SK-N-SH (cell line): ENCODE measurements around the gene PLCB3. TPM values are rescaled to one million over a fixed set of nuclear protein-coding genes. Genes with fewer than 3 reads are reported as not detected.

Source experiments
- CTCF ChIA-PET: fragments of 300-600, 350-600 bp; formaldehyde crosslinking; extraction: SDS; loops from one replicate; lab custom pipeline; 2021; lab: Yijun Ruan, JAX
- POLR2A ChIA-PET: fragments of 350-600 bp; sonication (Branson Sonifier 250); formaldehyde crosslinking; extraction: SDS; loops from one replicate; lab custom pipeline; 2020; ENCODE audit warnings: antibody characterized with exemption, inconsistent platforms; lab: Yijun Ruan, JAX
- DNase-seq: peaks from one replicate; pipeline ENCODE4 v3.0.0; 2012
- H2AFZ ChIP-seq: fragments of 200-600 bp; sonication (generic); 2 replicates; pipeline ENCODE4 v1.8.1; 2016; ENCODE audit warnings: antibody characterized with exemption, mild to moderate bottlenecking, low read depth
- H3F3A ChIP-seq: fragments of 200-600 bp; sonication (generic); replicated peaks from 2 replicates; pipeline ENCODE3; 2016; ENCODE audit warnings: antibody characterized with exemption, mild to moderate bottlenecking; ENCODE audit not compliant: insufficient read depth
- H3K27ac ChIP-seq, 2 experiments: fragments of 200-500 bp in 1 of 2; fragments of 200-600 bp in 1 of 2; sonication (Bioruptor generic) in 1 of 2; sonication (generic), shearing (Covaris generic) in 1 of 2; 2 replicates each; pipeline versions ENCODE4 v1.5.1 to v1.6.1; 2014 to 2016; ENCODE audit warnings: low read depth in 2 of 2, inconsistent platforms in 1 of 2, low read length in 1 of 2, mild to moderate bottlenecking in 1 of 2, mixed read lengths in 1 of 2
- H3K27me3 ChIP-seq: fragments of 200-600 bp; sonication (generic), shearing (Covaris generic); 2 replicates; pipeline ENCODE4 v1.6.1; 2016; ENCODE audit warnings: mixed run types; ENCODE audit not compliant: insufficient read depth
- H3K36me3 ChIP-seq, 2 experiments: fragments of 200-500 bp in 1 of 2; fragments of 200-600 bp in 1 of 2; sonication (Bioruptor generic) in 1 of 2; sonication (generic) in 1 of 2; replicated peaks in 1 of 2; 2 replicates each; pipeline versions ENCODE3 to v1.5.1; 2014 to 2016; ENCODE audit warnings: low read length in 1 of 2, mild to moderate bottlenecking in 1 of 2; ENCODE audit not compliant: insufficient read depth in 2 of 2, control insufficient read depth in 1 of 2
- H3K4me1 ChIP-seq, 2 experiments: fragments of 200-500 bp in 1 of 2; fragments of 200-600 bp in 1 of 2; sonication (Bioruptor generic) in 1 of 2; sonication (generic), shearing (Covaris generic) in 1 of 2; 2 replicates each; pipeline versions ENCODE4 v1.5.1 to v1.6.1; 2014 to 2016; ENCODE audit warnings: low read depth in 1 of 2, low read length in 1 of 2, mixed run types in 1 of 2; ENCODE audit not compliant: insufficient read depth in 2 of 2, control insufficient read depth in 1 of 2
- H3K4me2 ChIP-seq: fragments of 200-600 bp; sonication (generic), shearing (Covaris generic); 2 replicates; pipeline ENCODE4 v1.6.1; 2017; ENCODE audit warnings: mixed run types
- H3K4me3 ChIP-seq, 2 experiments: fragments of 200-500 bp in 1 of 2; fragments of 200-600 bp in 1 of 2; sonication (Bioruptor generic) in 1 of 2; sonication (generic), shearing (Covaris generic) in 1 of 2; 2 replicates each; pipeline versions ENCODE4 v1.5.1 to v1.8.1; 2014 to 2016; ENCODE audit warnings: low read depth in 2 of 2, inconsistent platforms in 1 of 2, low read length in 1 of 2, mild to moderate bottlenecking in 1 of 2, mixed read lengths in 1 of 2, moderate library complexity in 1 of 2
- H3K79me2 ChIP-seq: fragments of 200-600 bp; sonication (generic); 2 replicates; pipeline ENCODE4 v1.8.1; 2017; ENCODE audit warnings: mild to moderate bottlenecking; ENCODE audit not compliant: insufficient read depth
- H3K9ac ChIP-seq: fragments of 200-600 bp; sonication (generic); 2 replicates; pipeline ENCODE4 v1.6.1; 2017; ENCODE audit warnings: mixed run types
- H3K9me2 ChIP-seq: fragments of 200-600 bp; sonication (generic); 2 replicates; pipeline ENCODE4 v1.6.1; 2017; ENCODE audit warnings: mixed run types
- H3K9me3 ChIP-seq: fragments of 200-600 bp; sonication (generic); 2 replicates; pipeline ENCODE4 v1.6.1; 2017; ENCODE audit warnings: mixed run types, mild to moderate bottlenecking, moderate library complexity
- H4K20me1 ChIP-seq: fragments of 200-600 bp; sonication (generic); 2 replicates; pipeline ENCODE4 v1.6.1; 2017; ENCODE audit warnings: mild to moderate bottlenecking, mixed run types; ENCODE audit not compliant: insufficient read depth
- CHD2 ChIP-seq: fragments of 150-350 bp; IDR thresholded peaks from 2 replicates; pipeline ENCODE4 v1.6.1; 2018; ENCODE audit warnings: low read length; ENCODE audit not compliant: partially characterized antibody
- EZH2phosphoT487 ChIP-seq: fragments of 200-600 bp; sonication (generic); IDR thresholded peaks from 2 replicates; pipeline ENCODE4 v1.6.1; 2017; ENCODE audit warnings: low read depth, mixed run types, mild to moderate bottlenecking, antibody characterized with exemption, moderate library complexity, borderline replicate concordance
- FOXM1 ChIP-seq: IDR thresholded peaks from 2 replicates; pipeline ENCODE4 v1.4.0; 2012; ENCODE audit warnings: low read depth, mild to moderate bottlenecking
- GABPA ChIP-seq: IDR thresholded peaks from 2 replicates; pipeline ENCODE4 v1.4.0; 2012; ENCODE audit warnings: low read depth, mild to moderate bottlenecking
- GATA2 ChIP-seq: sonication (generic); formaldehyde crosslinking; IDR thresholded peaks from 2 replicates; pipeline ENCODE4 v1.5.0; 2020; ENCODE audit warnings: mild to moderate bottlenecking, missing genetic modification reagents
- JUND ChIP-seq: IDR thresholded peaks from 2 replicates; pipeline ENCODE4 v1.4.0; 2012
- MEF2A ChIP-seq: IDR thresholded peaks from 2 replicates; pipeline ENCODE4 v1.4.0; 2012; ENCODE audit warnings: low read depth, borderline replicate concordance
- NRF1 ChIP-seq: IDR thresholded peaks from 2 replicates; pipeline ENCODE4 v1.6.1; 2012; ENCODE audit warnings: low read depth, mild to moderate bottlenecking, low read length
- RAD21 ChIP-seq: IDR thresholded peaks from 2 replicates; pipeline ENCODE4 v1.6.1; 2012; ENCODE audit warnings: mild to moderate bottlenecking, low read length
- RCOR1 ChIP-seq: fragments of 150-350 bp; IDR thresholded peaks from 2 replicates; pipeline ENCODE4 v1.6.1; 2017; ENCODE audit warnings: antibody characterized with exemption, low read length
- REST ChIP-seq: IDR thresholded peaks from 2 replicates; pipeline ENCODE4 v1.6.1; 2012; ENCODE audit warnings: mild to moderate bottlenecking, low read depth, low read length, moderate library complexity
- RFX5 ChIP-seq: IDR thresholded peaks from 2 replicates; pipeline ENCODE4 v1.6.1; 2012; ENCODE audit warnings: mild to moderate bottlenecking, improper control_type of control experiment, low read length
- RXRA ChIP-seq: IDR thresholded peaks from 2 replicates; pipeline ENCODE4 v1.4.0; 2012; ENCODE audit warnings: low read depth, mild to moderate bottlenecking, borderline replicate concordance
- SMC3 ChIP-seq: IDR thresholded peaks from 2 replicates; pipeline ENCODE4 v1.6.1; 2012; ENCODE audit warnings: low read depth, low read length, improper control_type of control experiment
- TAF1 ChIP-seq: IDR thresholded peaks from 2 replicates; pipeline ENCODE4 v1.6.1; 2012; ENCODE audit warnings: low read depth, mild to moderate bottlenecking, low read length, moderate library complexity, borderline replicate concordance
- TEAD4 ChIP-seq: IDR thresholded peaks from 2 replicates; pipeline ENCODE4 v1.4.0; 2012; ENCODE audit warnings: mild to moderate bottlenecking, borderline replicate concordance; ENCODE audit not compliant: insufficient read depth
- USF1 ChIP-seq: IDR thresholded peaks from 2 replicates; pipeline ENCODE4 v1.4.0; 2012; ENCODE audit warnings: low read depth, borderline replicate concordance
- ZBTB33 ChIP-seq: IDR thresholded peaks from 2 replicates; pipeline ENCODE4 v1.4.0; 2012; ENCODE audit warnings: low read depth, borderline replicate concordance
- WGBS: methylation state at CpG from one replicate; pipeline ENCODE4 v1.1.6; 2017; ENCODE audit warnings: low lambda C conversion rate; 5-methylcytosine and 5-hydroxymethylcytosine counted together
- polyA plus RNA-seq, 3 experiments: library from polyadenylated mRNA; depleted of rRNA; stranded (reverse); fragments of >200 nt; gene quantifications; 2 replicates each; pipeline ENCODE4 v1.2.3, GENCODE V29; 2012

Gene PLCB3
- polyA plus RNA-seq, 1 of the 3 experiments (the other 2 are of a cell fraction), result 30.4 TPM

- TF ChIP-seq NRF1 (peak; percentile 83), GATA2 (no peak), REST (0 out of 2 replicates have a peak, but pooled peaks have one; percentile 16), JUND (peak; percentile 19; the same call in 1 of the 2 replicates), RXRA (peak; percentile 52; the same call in 1 of the 2 replicates), SMC3 (no peak), GABPA (peak; percentile 89), RFX5 (no peak), EZH2phosphoT487 (no peak)
These were observed 10.7 kb upstream of the PLCB3 start, which contains the start of gene FKBP2 (continued) for GRCh38 chr11:64240435-64241240.

GRCh38 chr11:64241241-64241490 lies 10.2 kb upstream of the PLCB3 start:
- no peaks in the 10 kb centered on the region for H3K9me2 ChIP-seq
- H3K79me2 ChIP-seq, result peaks cover 46% of the 10 kb centered on the region
- H3K4me2 ChIP-seq, result peak overlapping the region; percentile 93
- peak overlapping the region; percentile 83 for H3K9ac ChIP-seq
- no peaks in the 10 kb centered on the region for H3K27me3 ChIP-seq
- H4K20me1 ChIP-seq, result no peaks in the 10 kb centered on the region
- peaks cover 15 to 38% of the 10 kb centered on the region in 2 experiments; a peak in 2 of 4 replicates for H3K4me1 ChIP-seq
- H3K4me3 ChIP-seq, result peak overlapping the region; percentile 64 to 92
- H3F3A ChIP-seq, result peaks cover 28% of the 10 kb centered on the region
- no peak for DNase-seq
- ChIA-PET CTCF (interaction anchor here (0.6 to 3.3 kb wide), 2 partner anchors 10 to 89 kb away, joined by 3 to 17 read pairs; partner anchors contain the start of gene PLCB3), POLR2A (interaction anchor here (0.6 to 12.4 kb wide), 11 partner anchors 8 to 152 kb away, joined by 3 to 112 read pairs (median 4); partner anchors contain the start of genes BAD, DNAJC4, ESRRA and GPR137)
- H3K9me3 ChIP-seq, result no peaks in the 10 kb centered on the region
- TF ChIP-seq ZBTB33 (no peak), FOXM1 (no peak), CHD2 (no peak), NRF1 (no peak), MEF2A (no peak), JUND (no peak), TEAD4 (no peak), TAF1 (no peak), GABPA (no peak), USF1 (no peak), RCOR1 (no peak), RAD21 (no peak)
- H3K36me3 ChIP-seq, result peaks cover 10 to 32% of the 10 kb centered on the region in 2 experiments
- peak overlapping the region; percentile 94 to 98 for H3K27ac ChIP-seq
- WGBS, result 4% methylated on average over 15 of the region's 24 CpGs
- peak overlapping the region; percentile 63; the same call in 1 of the 2 replicates for H2AFZ ChIP-seq
